Stimulated activated CD4-positive, alpha-beta T cell treated with anti-CD3 and anti-CD28 coated beads, Interleukin-15, amount 100 ng/mL, for 24 hours (primary cell): ENCODE data around the gene TP53I13.
"Not testable (repeated sequence)": the region's sequence is repeated elsewhere in the genome, so short reads cannot be mapped to it uniquely, and the experiment has no call there.

Experiments
- DNase-seq: peaks from one replicate; pipeline ENCODE4 v3.0.0-alpha.2; 2020

The TP53I13 gene

DNA sequence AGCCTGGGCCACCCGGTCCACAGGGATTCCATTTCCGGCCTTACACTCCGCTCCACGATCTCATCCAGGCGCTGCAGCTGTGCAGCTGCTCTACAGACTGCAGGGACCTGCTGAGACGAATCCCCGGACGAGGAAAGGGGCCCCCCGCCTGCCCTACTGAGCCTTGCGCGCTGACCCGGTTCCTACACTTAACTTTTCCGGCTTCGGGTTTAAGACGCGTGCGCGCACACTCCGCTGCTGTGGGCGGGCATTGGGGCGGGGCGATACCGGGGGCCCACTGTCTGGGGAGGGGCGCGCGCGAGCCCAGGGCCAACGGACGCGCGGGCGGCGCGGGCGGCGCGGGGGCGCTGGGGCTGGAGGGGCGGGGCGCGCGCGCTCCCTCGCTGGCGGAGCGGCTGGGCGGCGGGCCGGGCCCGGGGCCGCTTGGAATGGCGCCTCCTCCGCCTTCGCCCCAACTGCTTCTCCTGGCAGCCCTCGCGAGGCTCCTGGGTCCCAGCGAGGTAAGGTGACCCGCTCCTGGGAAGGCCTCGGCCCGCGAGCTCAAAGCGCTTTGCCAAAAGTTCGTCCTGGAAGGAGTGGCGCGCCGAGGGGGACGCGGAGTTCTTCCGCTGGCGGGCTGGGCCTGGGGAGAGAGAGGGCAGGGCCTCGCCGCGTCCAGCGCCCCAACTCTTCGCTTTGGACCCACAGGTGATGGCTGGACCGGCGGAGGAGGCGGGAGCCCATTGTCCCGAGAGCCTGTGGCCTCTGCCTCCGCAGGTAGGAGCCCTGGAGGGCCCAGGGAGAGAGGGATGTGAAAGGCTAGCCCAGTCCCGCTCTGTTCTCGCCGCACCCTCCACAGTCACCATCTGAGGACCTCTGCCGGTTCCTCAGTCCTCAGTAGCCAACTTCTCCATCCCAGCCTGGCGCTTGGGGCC lies at the start of gene TP53I13:
Gene TP53I13, plus strand, starts transcription at position 371 of the 914 bp plus-strand sequence. Its CDS starts 58 bp downstream, at position 429.
- peak; percentile 95 for DNase-seq

DNA sequence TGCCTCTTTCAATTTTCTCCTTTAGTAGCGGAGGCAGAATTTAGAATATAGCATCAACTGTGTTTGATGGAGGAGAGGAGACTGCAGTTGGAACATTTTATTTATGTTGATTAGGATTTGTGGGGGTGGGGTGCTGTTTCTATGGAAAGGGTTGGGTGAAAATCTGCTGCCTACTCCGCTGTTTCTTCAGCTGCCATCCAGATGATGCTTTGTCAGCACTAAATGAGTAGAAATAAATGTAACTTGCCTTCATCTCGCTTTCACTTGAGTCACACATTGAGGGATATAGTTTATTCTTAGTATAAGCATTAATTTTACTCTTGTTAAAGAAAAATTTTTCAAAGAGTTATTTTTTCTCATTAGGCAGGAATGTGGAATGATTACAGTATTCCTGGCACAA lies 43.8 kb upstream of the TP53I13 start:
- no peak for DNase-seq

DNA sequence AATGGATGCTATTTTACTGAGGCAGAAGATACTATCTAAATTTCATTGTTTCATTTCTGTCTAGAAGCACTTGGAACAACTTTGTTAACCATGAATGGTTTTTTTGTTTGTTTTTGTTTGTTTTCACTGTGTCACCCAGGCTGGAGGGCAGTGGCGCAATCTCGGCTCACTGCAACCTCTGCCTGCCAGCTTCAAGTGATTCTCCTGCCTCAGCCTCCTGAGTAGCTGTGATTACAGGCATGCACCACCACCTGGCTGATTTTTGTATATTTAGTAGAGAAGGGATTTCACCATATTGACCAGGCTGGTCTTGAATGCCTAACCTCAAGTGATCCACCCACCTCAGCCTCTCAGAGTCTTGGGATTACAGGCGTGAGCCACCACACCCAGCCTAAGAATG lies 42.2 kb upstream of the TP53I13 start:
- no peak for DNase-seq

DNA sequence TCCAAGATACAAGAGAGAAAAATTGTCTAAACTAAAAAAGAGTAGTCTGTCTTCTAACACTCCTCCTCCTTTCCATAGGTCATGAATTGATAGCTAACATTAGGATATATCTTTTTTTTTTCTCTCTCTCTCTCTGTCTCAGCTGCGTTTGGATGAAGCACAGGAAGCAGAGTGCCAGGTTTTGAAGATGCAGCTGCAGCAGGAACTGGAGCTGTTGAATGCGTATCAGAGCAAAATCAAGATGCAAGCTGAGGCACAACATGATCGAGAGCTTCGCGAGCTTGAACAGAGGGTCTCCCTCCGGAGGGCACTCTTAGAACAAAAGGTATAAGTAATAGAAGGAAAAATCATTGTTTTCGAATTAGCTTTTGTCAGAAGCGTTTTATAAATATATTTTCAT lies 34.5 kb upstream of the TP53I13 start:
- no peak for DNase-seq

DNA sequence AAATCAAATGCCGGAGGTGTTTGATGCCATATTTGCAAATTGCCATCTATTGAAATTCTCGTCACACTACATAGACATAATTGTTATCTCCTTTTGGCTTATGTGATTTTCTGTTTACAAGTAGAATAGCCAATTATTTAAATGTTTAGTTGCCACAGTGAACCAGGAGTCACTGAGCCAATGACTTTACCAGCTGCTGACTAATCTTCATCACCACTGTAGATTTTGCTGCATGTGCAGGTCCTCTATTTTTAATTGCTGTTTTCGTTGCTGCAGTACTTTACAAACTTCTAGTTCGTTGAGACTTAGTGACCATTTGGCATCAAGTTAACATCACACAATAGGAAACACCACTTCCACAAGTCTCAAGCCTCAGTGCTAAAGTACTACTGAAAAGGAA lies 24.4 kb upstream of the TP53I13 start:
- no peak for DNase-seq

DNA sequence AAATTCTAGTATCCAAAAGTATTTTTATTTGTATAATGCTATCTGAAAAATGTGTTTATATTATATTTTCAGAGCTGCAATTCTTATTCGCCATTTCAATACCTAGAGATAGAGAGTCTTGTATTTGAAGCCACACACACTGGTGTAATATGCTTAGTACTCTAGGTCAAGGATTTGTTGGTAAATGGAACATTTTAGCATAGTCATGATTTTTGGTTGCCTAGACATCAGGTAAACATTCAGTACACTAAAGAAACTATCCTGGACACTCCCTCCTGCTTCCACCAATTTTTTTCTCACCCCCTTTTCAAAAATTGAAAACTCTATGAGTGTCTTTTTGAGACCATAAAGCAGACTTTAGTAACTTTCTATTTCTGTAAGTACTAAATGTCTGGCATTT lies 22.4 kb upstream of the TP53I13 start:
- DNase-seq, result no peak

DNA sequence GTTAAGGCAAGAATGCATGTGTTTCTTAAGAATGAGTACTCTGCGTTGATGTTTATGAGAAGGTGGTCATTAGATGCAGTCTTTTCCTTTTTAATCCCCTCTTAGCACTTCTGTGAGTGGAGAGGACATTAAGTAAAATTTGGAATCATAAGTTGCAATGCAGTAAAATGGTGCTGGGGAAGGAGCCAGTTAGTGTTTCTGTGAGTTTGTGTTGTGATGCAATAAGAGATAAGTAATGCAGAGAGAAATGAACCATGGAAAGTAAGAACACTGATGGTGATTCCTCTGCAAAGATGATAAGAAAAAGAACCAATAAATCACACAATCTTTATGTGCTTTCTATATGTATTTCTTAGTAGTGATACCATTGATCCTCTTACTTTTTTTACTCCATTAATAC lies 21.7 kb upstream of the TP53I13 start:
- DNase-seq, result no peak

GRCh38 chr17:29549177-29549923 lies 19.2 kb upstream of the TP53I13 start:
- no peak for DNase-seq

GRCh38 chr17:29555840-29556239 lies 12.7 kb upstream of the TP53I13 start:
- DNase-seq, result no peak

- no peak for DNase-seq
Observed at GRCh38 chr17:29557085-29557738, 11.3 kb upstream of the TP53I13 start.

- no peak for DNase-seq
Observed at GRCh38 chr17:29557739-29558116, 10.8 kb upstream of the TP53I13 start.

- not testable (repeated sequence) for DNase-seq
Observed at GRCh38 chr17:29558139-29558538, 10.4 kb upstream of the TP53I13 start.

- DNase-seq, result no peak
Observed at GRCh38 chr17:29559640-29560039, 8.9 kb upstream of the TP53I13 start.

DNA sequence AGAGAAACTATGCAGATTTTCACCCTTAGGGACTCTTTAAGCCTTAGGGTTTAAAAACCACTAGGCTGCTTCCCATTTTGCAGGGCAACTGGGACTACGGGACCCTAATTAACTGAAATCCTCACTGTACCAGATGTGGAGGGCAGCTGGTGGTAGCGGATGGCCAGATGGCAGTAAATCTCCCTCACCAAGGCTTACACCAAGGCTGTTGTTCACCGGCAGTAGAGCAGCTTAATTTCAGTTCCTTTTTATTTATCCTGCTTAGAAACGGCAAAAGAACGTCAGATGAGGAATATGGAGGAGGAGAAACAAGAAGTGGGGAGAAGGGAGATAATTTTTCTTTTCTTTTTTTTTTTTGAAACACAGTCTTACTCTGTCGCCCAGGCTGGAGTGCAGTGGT lies 8.2 kb upstream of the TP53I13 start:
- no peak for DNase-seq

DNA sequence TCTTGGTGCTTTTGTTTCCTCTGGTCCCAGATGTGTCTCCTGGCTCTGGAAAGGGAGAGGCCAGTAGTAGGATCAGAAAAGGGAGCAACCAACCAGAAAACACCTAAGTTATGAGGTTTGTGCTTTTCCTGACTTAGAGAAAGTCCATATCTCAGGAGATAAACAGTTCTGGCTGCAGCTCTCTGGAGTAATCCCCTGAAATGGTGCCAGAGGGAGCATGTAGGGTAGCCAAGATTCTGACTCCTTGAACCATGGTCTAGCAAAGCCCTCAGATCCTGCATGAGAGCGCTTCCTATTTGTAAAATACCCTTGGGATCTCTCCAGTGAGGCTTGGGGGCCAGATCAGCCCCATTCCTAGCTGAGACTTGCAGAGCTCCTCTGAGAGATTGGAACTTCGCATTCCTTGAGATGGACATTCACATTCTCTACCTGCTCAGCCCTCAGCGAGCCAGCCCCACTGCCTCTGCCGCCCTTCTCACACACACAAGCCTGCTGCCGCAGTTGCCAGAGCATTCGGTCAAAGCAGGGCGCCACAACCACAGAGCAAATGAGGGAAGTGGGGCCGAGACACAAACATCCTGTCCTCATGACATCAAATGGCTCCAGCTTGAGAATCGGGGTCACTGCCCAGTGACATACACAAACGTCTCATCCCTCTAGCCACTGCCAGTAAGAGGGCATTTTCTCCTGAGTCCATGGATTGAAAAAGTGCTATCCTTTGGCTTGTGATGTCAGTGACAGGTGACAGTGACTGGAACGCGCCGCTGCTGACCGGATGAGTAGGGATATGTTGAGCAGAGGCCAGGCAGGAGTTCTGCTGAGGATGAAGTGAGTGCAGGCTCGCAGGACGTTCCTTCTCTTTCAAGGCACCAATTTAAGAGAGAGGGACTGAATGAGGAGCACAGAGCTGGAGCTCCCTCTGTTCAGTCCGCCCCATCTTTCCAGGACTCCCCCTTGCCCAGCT lies 6.7 kb upstream of the TP53I13 start:
- DNase-seq, result no peak

DNA sequence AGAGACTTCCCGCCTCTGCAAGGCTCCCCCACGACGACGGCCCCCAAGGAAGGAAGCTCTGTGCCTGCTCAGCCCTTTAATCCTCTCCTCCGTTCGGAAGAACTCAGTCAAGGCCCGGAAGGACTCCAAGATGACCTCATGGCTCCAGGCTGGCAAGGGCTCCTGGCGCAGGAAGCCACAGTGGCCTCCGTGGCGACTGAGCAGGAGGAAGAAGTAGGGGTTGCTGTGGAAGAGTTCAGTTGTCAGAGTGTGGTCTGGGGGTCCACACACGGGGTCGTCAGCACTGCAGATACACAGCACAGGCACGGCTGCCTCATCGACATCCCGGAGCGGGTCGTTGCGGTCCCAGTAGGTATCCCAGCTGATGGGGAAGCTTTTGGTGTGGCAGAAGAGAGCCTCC lies 5.9 kb upstream of the TP53I13 start:
- DNase-seq, result no peak

DNA sequence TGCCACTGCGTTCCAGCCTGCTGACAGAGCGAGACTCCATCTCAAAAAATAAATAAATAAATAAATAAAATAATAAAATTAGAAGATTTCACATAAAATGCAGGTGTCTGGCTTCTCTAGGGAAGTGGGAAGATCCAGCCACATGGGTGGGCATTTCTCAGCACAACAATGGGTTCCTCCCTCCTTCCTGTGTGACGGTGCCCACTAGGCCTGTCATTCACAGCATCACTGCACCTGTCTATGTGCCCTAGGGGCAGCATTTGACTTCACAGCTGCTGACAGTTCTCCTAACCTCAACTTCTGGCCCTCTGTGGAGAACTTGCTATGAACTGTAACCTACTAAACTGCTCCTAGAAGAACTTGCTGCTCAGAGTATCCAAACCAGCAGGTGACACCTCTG lies 4.7 kb upstream of the TP53I13 start:
- no peak for DNase-seq

- DNase-seq, result peak; percentile 76
Observed at GRCh38 chr17:29565643-29566472, 2.6 kb upstream of the TP53I13 start.

GRCh38 chr17:29566473-29567303 lies 1.8 kb upstream of the TP53I13 start, which contains the start of gene ABHD15:
Gene ABHD15 (minus strand): TSS chr17:29567037. CDS start chr17:29566966, 71 bp downstream.
- peak; percentile 77 for DNase-seq

DNA sequence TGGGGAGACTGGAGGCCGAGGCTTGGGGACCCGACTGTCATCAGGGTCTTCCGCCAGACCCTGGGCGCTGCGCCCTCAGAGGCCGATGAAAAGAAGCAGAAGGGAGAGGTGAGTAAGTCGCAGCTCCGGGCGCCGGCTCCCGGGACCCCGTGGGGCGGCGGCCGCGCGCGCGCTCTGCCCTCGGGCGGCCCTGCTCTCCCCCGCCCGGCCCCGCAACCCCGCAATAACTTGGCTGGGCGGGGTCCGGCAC lies 1.3 kb upstream of the TP53I13 start:
- DNase-seq, result no peak
